HG02623 (cell line): ENCODE data around the gene HADHA.

Experiments used
- ATAC-seq: cut with Tn5 transposase; IDR thresholded peaks from one replicate; pipeline ENCODE4 v1.9.1; 2021; ENCODE audit warnings: moderate library complexity; ENCODE audit not compliant: unreplicated experiment

Gene HADHA

DNA sequence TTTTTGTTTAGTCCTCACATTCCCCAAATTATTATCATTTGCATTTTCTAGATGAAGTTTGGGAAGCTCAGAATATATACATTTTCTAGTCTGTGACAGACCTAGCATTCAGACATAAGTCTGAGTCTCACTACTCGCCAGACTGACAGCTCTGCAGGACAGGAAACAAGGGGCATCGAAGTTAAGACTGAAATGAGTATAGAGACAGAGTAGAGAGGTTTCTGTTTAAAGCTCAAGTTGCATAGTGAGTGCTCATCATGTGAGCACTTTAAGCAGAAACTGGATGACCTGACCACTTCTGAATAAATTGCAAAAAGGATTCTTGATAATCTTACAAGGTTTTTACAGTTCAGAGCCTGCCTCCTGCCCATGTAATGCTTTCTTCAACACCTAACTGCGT lies 1.4 kb upstream of the HADHA start:
- ATAC-seq = peak; percentile 45

GRCh38 chr2:26245231-26245732 lies 850 bp upstream of the HADHA start:
- peak; percentile 15 for ATAC-seq

DNA sequence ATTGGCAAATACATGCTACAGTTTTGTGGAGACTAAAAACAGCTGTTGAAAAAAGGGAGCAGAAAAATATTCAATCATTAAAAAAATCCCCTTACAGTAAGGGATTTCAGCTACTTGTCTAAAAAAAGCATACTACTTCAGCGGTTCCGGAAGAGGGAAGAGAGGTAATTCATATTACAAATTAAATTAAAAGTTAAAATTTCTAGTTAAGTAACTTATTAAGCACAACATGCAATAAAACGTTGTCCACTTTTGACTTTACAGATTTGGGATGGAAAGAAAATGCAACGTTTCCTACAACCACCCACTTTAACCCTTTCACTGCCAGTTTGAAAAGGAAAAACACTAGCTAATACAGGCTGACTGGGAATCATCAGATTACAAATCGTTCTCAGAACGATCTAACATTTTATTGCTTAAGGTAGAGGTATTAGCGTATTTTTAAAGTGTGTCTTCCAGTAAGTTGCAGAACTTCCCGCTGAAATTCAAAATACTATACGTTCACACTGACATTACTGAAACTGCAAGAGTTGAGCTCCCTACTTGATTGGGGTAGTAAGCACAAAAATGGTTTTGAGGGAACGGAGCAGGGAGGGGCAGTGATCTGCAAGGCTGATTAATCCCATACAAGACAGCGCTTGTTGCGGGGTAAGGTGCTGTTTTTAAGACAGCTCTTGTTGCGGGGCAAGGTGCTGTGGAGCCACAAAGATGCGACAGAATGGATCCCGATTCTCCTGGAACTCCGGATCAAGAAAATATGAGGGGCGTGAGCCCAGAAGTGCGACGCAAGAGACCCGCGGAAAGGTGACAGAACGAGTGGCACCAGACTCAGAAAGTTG lies 743 bp downstream of the HADHA start:
- no peak for ATAC-seq

DNA sequence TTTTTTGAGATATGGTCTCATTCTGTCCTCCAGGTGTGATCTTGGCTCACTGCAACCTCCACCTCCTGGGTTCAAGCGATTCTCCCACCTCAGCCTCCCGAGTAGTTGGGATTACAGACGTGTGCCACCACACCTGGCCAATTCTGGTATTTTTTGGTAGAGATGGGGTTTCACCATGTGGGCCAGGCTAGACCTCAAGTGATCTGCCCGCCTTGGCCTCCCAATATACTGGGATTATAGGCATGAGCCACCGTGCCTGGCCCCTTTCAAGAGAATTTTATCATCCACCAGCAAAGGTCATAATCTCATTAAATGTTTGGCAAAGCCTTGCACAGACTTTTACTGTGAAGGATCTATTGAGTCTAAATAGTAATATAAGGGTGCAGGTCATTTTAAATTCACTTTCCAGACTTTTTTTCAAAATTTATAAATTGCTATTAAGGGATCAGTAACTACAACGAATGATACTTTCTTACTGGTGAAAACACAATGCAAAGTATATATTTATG lies 2.5 kb downstream of the HADHA start:
- no peak for ATAC-seq

- ATAC-seq = no peak
Measured at GRCh38 chr2:26238311-26238958, 6.0 kb downstream of the HADHA start.

DNA sequence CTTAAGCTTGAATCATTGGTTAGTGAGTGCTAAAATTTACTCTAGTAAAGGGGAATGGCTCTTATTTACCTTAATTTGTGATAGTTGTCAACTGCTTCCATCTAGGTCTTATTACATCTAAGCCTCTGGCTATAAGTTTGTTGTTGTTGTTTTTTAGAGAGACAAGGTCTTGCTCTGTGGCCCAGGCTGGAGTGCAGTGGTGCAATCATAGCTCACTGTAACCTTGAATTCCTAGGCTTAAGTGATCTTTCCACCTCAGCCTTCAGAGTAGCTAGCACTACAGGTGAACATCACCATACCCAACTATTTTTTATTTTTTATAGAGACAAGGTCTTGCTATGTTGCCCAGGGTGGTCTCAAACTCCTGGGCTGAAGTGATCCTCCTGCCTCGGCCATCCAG lies 6.6 kb downstream of the HADHA start:
- no peak for ATAC-seq

DNA sequence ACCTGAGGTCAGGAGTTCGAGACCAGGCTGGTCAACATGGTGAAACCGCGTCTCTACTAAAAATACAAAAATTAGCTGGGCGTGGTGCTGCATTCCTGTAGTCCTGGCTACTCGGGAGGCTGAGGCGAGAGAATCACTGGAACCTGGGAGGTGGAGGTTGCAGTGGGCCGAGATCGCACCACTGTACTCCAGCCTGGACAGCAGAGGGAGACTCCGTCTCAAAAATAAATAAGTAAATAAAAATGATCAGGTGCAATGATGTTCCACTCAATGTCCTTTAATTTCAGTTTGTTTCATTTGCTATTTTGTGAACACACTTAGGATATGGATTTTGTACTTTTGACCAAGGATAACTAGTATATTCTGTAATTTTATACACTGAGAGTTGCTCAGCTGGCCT lies 9.3 kb downstream of the HADHA start:
- ATAC-seq = no peak

GRCh38 chr2:26230806-26231205 lies 13.6 kb downstream of the HADHA start:
- no peak for ATAC-seq

- no peak for ATAC-seq
Measured at GRCh38 chr2:26229595-26229994, 14.8 kb downstream of the HADHA start.

GRCh38 chr2:26224095-26224494 lies 20.3 kb downstream of the HADHA start:
- ATAC-seq = no peak

- ATAC-seq = no peak
Measured at GRCh38 chr2:26223018-26223417, 21.4 kb downstream of the HADHA start.

GRCh38 chr2:26217720-26218119 lies 26.7 kb downstream of the HADHA start:
- ATAC-seq = no peak

GRCh38 chr2:26216587-26216986 lies 27.8 kb downstream of the HADHA start:
- no peak for ATAC-seq

DNA sequence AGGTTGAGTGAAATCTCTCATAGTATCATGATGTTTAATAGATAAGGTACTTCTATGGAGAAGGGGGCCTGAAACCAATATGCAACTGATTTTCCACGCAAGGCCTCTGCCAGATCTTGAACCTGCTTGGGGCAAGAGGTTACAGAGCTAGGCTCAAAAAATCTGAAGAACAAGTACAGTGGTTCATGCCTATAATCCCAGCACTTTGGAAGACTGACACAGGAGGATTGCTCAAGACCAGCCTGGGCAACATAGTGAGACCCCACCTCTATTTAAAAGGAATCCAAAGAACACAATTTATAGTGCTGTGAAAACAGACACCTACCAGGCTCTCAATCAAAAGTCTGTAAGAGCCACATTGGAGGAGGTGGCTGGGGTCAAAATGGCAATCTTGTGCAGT lies 28.6 kb downstream of the HADHA start:
- ATAC-seq = no peak

GRCh38 chr2:26214759-26215158 lies 29.7 kb downstream of the HADHA start:
- no peak for ATAC-seq

- no peak for ATAC-seq
Measured at GRCh38 chr2:26212011-26212410, 32.4 kb downstream of the HADHA start.

DNA sequence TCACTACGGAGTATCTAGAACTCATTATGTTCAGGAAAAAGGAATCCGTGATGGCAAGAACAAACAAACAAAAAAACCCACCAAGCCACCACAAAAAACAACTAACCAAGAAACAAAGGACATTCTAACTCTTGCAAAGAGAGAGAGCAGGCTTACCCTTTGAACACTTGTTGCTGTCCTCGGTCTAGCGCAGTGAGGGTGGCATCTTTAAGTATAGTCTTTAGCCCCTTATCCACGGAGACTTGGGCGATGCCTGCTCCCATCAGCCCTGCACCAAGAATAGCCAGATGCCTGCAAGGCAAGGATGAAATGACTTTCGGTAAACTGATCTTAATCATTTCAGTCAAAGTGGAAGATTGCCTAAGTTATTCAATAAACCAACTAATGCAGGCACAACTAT lies 40.5 kb downstream of the HADHA start:
- no peak for ATAC-seq

DNA sequence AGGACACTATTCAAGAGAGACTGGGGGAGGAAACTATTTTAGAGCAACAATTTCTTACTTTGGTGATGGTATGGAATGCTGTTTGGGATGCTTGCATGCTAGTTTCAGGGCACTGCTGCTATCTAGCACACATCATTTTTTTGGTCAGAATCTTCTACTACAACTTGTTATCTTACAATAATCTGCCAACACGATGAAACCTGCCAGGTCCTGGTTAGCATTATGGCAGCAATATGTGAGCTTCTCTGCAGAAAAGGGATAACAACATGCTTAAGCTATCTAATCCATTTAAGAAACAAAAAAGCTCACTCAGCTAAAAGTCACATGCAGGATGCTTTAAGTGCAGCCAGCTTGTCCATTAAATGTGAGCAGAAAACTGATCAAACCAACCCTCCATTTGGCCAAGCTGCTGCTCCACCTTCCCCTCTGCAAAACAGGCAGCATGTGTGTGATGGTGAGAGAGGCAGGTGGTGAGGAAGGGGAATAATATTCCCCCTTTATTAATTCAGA lies 41.4 kb downstream of the HADHA start:
- no peak for ATAC-seq

- ATAC-seq = no peak
Measured at GRCh38 chr2:26197516-26197915, 46.9 kb downstream of the HADHA start.

DNA sequence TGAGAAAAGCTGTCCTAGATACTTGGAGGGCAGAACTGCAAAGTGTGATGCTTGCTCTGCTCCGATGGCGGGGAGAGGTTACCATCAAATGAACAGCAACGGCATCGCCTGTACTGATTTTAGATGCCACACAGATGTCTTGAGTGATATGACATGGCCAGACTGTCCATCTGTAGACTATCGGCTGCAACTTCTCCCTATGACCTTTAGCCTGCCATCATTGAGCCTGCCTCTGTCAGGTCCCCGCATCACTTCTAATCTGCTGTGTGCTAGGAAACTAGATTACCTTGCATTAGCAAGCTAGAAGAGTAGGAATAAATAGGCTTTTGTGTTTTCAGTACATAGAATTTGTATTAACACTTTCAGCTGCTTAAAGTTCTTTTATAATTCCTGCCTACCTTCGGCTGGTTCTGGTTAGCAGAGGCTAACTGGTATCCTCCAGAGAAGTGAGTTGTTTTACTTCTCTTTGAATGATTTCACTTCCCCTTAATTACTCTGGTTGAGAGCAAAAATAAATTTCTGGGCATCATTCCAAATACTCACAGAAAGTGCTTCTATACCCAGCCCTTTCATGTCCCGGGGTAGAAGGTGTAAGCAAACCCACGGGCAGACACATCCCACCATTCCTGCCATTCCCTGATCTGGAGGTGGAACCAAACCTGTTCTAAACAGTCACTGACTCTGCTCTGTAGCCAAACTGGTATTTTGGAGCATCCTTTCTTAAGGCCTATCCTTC lies 47.6 kb downstream of the HADHA start:
- ATAC-seq = no peak
